GM13977 (cell line): ENCODE results near the gene MYBPC2.
A peak's percentile ranks its signal among the peaks of the same experiment; 100 is the strongest.

ENCODE experiments used
- DNase-seq: peaks from one replicate; pipeline ENCODE4 v3.0.0; 2012; ENCODE audit warnings: low spot score
- in situ Hi-C: fragments of 300-500 bp; cut with MboI; formaldehyde crosslinking; loops from one replicate; pipeline ENCODE4 v1.12.0; 2022; ENCODE audit warnings: low sequenced_read_pairs, low pct_unique_long_range_greater_than_20kb, mixed read lengths, inconsistent platforms; ENCODE audit not compliant: unreplicated experiment
- TF ChIP-seq, protein P1 (sequence below): IDR thresholded peaks from 2 replicates; pipeline ENCODE4 v1.5.1; 2012; ENCODE audit warnings: mild to moderate bottlenecking, control low read depth; ENCODE audit not compliant: insufficient read depth; ENCODE audit errors: extremely low read depth, missing control alignments

The MYBPC2 gene

DNA sequence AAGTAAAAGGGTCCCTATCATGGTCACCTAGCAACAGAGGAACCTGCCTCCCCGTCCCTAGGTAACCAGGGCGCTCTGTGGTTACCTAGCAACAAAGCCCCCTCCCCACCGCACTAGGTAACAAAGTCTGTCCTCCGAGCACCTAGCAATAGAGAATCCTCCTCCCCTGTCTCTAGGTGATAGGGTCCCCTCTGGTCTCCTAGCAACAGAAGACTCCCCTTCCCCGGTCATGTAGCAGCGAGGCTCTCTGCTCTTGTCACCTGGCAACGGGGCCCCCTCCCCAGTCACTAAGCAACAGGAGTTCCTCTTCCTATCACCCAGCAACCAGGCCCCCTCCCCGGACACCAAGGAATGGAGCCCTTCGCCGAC is 78.0 kb downstream of the MYBPC2 start:
- no peak for DNase-seq
- TF ChIP-seq, protein P1, sequence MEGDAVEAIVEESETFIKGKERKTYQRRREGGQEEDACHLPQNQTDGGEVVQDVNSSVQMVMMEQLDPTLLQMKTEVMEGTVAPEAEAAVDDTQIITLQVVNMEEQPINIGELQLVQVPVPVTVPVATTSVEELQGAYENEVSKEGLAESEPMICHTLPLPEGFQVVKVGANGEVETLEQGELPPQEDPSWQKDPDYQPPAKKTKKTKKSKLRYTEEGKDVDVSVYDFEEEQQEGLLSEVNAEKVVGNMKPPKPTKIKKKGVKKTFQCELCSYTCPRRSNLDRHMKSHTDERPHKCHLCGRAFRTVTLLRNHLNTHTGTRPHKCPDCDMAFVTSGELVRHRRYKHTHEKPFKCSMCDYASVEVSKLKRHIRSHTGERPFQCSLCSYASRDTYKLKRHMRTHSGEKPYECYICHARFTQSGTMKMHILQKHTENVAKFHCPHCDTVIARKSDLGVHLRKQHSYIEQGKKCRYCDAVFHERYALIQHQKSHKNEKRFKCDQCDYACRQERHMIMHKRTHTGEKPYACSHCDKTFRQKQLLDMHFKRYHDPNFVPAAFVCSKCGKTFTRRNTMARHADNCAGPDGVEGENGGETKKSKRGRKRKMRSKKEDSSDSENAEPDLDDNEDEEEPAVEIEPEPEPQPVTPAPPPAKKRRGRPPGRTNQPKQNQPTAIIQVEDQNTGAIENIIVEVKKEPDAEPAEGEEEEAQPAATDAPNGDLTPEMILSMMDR = no peak
- in situ Hi-C loops = no loop called here

GRCh38 chr19:50511069-50511822 is 78.6 kb downstream of the MYBPC2 start, which contains the start of gene JOSD2:
Gene JOSD2, minus strand, starts transcription at chr19:50511191. Its CDS starts 760 bp downstream, at chr19:50510431.
- peak; percentile 99 for DNase-seq
- in situ Hi-C loops = no loop called here
- TF ChIP-seq, protein P1 = no peak

- TF ChIP-seq, protein P1 = no peak
- no peak for DNase-seq
- in situ Hi-C loops = no loop called here
Observed at GRCh38 chr19:50512112-50512998, 79.7 kb downstream of the MYBPC2 start.

- in situ Hi-C loops = no loop called here
- TF ChIP-seq, protein P1 = no peak
- DNase-seq = no peak
Observed at GRCh38 chr19:50512999-50513745, 80.5 kb downstream of the MYBPC2 start.

GRCh38 chr19:50513746-50514345 is 81.2 kb downstream of the MYBPC2 start, which contains the start of gene ASPDH:
Gene ASPDH, minus strand, starts transcription at chr19:50513913. Its CDS starts 90 bp downstream, at chr19:50513823.
- in situ Hi-C loops = no loop called here
- TF ChIP-seq, protein P1 = no peak
- no peak for DNase-seq
